GM19240 (cell line): ENCODE data around the gene PAFAH1B2.
"Not testable (repeated sequence)": the region's sequence is repeated elsewhere in the genome, so short reads cannot be mapped to it uniquely, and the experiment has no call there.

Experiments used
- DNase-seq: peaks from one replicate; pipeline ENCODE4 v3.0.0; 2011; ENCODE audit warnings: low spot score; ENCODE audit not compliant: insufficient read length

Gene PAFAH1B2

DNA sequence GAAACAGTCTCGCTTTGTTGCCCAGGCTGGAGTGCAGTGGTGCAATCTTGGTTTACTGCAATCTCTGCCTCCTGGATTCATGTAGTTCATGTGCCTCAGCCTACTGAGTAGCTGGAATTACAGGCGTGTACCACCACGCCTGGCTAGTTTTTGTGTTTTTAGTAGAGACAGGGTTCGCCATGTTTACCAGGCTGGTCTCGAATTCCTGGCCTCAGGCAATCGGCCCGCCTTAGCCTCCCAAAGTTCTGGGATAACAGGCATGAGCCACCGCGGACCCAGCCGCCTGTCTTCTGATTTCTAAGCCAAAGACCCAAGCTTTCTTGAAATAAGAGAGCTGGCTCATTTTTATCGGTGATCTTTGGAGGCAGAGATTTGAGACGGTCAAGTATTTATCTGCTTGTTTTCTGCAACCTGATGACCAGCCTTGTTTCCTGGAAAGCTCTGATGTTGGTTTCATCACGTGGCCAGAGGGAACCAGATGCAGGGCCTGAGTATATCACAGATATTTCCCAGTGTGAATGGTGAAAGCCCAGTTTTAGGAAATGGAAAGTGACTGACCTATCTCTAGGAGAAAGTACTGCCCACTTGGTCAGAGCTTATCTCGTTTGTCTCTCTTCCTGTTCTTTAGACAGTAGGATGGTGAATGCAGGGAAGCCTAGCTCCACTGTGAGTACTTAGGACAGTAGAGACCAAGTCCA is 28.8 kb downstream of the PAFAH1B2 start:
- no peak for DNase-seq

DNA sequence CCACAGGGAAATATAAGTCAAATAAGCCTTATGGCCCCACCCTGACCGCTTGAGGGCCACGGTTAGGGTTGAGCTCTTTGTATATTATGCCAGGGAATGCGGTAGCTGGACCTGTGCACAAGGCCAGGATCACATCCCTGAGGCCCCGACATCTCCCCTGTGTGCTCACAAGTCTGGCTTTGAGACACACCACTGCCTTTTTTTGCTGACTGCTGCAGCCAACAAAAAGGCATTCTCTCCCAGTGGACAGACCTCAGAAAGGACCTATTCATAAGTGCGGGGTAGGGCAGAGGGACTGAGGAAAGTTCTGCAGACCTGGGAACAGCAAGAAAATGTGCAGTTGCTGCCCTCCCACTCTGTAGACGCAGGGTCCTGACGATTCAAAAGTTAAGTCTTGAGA is 31.0 kb downstream of the PAFAH1B2 start:
- no peak for DNase-seq

GRCh38 chr11:117175781-117176180 is 31.7 kb downstream of the PAFAH1B2 start:
- no peak for DNase-seq

DNA sequence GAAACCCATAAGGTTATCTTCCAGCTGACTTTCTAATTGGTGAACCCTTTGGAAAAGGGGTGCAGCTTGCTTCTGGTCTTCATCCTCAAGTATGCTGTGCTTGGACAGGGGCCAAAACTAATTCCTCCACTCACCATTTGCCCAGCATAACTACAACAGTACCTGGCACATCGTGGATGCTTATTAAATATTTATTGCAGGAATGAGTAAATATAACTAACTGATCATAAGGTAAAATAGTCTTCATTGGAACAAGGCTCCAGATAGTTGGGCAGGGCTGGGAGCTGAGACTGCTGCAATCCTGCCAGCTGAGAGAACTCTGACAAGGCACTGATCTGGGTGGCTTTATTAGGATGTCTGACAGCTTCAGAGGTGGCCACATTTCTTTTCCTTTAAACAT is 32.1 kb downstream of the PAFAH1B2 start:
- DNase-seq: no peak

DNA sequence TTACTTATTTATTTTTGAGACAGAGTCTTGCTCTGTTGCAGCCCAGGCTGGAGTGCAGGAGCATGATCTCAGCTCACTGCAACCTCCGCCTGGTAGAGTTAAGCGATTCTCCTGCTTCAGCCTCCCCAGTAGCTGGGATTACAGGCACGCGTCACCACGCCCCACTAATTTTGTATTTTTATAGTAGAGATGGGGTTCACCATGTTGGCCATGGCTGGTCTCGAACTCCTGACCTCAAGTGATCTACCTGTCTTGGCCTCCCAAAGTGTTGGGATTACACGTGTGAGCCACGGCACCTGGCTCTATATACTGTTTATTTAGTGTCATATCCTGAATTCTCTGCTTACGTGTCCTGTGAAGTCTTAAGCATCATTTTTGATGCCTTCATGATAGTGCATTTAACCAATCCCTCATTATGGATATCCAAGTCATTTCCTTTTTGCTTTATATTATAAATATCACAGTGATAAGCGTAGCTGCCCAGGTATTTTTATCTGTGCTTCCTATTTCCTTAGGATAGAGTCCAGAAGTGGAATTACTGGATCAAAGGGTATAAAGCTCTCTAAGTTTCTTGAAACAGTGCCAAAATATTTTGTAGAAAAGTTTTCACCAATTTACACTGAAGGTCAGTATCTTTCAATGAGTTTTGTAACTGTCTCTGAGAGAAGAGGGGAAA is 33.6 kb downstream of the PAFAH1B2 start:
- DNase-seq: no peak

GRCh38 chr11:117178210-117179034 is 34.3 kb downstream of the PAFAH1B2 start, which contains the start of gene SIDT2:
Gene SIDT2, plus strand, starts transcription at chr11:117178743. Its CDS starts 521 bp downstream, at chr11:117179264.
- DNase-seq: peak; percentile 85

DNA sequence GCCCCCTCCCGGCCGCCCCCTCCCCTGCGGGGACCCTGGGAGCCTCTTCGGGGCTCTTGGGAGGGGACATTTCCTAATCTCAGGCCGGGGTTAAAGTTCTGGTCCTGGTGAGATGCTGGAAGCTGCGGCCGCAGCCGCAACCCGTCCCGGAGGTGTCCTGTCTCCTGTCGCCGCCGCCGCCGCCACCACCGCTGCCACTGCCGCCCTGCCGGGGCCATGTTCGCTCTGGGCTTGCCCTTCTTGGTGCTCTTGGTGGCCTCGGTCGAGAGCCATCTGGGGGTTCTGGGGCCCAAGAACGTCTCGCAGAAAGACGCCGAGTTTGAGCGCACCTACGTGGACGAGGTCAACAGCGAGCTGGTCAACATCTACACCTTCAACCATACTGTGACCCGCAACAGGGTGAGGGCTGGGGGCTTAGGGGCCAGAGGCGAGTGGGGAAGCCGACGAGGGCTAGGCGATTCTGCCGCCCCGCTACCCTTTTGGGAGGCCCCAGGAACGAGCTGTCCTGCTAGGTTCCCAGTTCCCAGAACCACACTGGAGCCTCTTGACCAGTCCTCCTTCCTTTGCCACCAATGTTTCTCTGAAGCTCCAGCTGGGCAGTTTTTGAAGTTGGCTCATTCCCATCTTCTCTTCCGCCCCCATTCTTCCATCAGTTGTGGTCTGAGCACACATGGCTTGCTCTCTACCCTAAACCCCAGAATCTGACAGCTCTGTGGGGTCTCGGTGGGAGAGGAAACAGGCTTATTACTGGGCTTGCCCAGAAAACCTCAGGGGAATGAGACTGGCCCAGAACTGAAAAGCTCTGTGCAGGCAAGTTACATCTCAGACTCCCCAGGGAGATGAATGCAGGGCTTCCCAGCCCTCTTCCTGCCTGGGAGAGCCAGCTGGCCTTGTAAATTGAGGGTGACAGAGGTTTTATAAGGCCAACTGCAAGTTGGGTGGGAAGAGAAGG is 35.2 kb downstream of the PAFAH1B2 start:
- DNase-seq: no peak

DNA sequence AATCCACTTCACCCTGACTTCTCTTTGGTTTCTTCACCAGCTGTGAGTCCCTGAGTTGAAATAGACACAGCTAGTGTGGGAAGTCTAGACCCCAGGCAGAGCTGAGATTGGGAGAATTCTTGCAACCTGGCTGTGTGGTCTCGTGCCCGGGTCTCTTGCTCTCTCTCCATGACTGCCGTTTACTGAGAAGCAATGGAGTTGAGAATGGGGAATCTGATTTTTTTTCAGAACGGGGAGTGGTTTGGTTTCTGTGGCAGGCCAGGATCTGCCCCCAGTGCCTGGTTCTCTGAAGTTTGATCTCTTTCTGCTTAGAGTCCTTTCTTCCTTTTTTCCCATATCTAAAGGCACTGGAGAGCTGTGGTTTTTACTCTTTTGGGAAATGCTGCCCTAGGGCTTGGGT is 35.9 kb downstream of the PAFAH1B2 start:
- DNase-seq: no peak

DNA sequence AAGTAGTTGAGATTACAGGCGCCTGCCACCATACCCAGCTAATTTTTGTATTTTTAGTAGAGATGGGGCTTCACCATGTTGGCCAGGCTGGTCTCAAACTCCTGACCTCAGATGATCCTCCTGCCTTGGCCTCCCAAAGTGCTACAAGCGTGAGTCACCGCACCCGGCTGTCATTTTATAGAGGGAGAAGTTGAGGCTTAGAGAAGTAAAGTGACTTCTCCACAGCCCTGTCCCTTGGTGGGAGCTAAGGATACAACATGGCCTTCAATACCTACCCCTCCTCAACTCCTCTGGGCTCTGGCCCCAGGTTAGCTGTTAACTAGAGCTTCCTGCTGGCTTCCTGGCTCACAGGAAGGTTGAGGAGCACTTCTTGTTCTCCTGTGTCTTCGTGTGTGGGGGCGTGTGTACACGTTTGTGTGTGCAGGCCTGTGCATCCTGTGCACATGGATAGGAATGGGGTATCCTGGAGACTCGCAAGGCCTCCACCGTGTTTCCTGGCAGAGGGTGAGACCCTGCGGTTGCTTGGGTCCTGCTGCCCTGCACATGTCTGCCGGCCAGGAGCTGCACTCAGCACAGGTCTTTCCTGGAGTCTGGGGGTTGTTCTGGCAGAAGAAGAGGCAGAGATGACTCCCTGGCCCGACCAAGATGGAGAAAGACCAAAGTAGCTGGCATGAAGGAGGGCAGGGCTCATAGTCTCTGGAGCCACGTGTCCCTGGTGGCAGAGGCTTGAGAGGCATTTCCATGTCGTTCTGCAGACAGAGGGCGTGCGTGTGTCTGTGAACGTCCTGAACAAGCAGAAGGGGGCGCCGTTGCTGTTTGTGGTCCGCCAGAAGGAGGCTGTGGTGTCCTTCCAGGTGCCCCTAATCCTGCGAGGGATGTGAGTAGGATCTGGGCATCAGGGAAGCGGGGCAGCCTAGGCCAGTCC is 36.8 kb downstream of the PAFAH1B2 start:
- peak; percentile 58 for DNase-seq

- no peak for DNase-seq
Measured at GRCh38 chr11:117181586-117182550, 37.8 kb downstream of the PAFAH1B2 start.

GRCh38 chr11:117182551-117182935 is 38.5 kb downstream of the PAFAH1B2 start:
- DNase-seq: no peak

- DNase-seq: not testable (repeated sequence)
Measured at GRCh38 chr11:117183178-117183577, 39.1 kb downstream of the PAFAH1B2 start.

DNA sequence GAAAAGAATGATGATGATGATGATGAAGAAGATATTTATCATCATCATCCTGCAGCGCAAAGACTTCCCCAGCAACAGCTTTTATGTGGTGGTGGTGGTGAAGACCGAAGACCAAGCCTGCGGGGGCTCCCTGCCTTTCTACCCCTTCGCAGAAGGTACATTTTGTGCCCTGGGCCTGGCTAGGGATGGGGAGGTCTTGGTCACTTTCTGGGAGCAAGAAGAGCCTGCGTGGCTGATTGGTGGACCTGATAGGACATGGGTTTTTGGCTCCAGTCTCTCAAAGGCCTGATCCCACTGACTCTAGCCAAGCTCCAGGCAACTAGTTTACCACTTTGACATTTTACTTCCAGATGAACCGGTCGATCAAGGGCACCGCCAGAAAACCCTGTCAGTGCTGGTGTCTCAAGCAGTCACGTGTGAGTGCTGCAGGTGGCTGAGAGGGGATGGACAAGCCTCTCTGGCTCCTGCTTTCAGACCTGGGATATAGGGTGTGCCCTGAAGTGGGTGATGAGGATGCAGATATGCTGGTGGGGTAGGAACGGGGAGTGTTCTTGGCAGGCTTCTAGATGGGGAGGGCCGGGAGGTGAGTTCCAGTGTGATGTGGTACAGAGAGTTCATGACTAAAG is 39.8 kb downstream of the PAFAH1B2 start:
- no peak for DNase-seq

DNA sequence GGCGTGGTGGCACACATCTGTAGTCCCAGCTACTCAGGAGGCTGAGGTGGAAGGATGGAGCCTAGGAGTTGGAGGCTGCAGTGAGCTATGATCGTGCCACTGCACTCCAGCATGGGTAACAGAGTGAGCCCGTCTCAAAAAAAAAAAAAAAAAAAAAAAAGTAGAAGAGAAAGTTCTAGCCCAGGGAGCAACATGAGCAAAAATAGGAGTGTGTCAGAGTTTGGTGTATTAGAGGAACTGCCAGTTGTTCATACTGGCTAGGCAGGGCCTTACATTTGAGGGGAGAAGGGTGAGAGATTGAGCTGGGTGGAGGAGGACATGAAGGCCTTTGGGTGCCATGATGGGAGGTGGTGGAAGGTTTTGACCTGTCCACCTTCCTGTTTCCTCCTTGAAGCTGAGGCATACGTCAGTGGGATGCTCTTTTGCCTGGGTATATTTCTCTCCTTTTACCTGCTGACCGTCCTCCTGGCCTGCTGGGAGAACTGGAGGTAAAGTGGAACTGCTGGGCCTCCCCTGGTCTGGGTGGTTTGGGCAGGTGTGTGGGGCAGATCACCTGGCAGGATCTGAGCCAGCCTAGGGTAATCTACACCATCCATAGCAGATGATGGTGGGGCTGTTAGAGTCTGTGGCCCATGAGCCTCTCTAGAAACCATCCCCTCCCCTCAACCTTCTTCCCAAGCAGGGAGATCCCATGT is 41.8 kb downstream of the PAFAH1B2 start:
- DNase-seq: no peak

- no peak for DNase-seq
Measured at GRCh38 chr11:117186431-117186761, 42.3 kb downstream of the PAFAH1B2 start.

DNA sequence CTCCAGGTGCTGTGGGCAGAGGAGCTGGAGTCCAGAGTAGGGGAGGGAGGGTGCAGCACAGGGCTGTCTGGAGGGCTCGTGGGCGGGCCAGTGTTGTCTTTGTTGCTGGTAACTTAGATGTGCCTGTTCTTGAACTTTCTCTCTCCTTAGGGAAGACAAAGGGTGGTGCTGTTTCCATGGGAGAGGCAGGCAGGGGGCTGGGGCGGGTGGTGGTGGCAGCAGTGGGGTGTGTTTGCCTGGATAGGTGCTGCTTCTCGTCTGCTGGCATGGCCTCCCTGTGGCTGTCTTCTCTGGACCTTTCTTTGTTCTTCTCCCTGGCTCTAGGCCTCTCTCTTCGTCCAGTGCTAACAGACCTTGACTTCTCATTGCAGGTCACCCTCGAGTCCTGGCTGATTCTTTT is 42.9 kb downstream of the PAFAH1B2 start:
- no peak for DNase-seq

DNA sequence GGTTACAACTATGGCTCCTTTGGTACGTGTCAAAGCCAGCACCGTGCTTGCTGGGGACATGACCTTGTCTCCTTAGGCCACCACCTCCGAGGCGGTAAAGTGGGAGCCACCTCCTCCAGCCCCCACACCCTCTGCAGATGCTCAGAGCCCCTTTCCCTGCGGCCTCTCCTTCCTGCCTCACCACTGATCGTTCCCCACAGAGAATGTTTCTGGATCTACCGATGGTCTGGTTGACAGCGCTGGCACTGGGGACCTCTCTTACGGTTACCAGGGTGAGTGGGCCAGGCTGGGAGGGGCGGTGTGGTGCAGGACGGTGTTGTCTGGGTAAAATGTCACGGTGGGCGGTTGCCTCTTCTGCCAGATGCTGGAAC is 43.3 kb downstream of the PAFAH1B2 start:
- DNase-seq: no peak
